ENCODE data around the gene B3GAT1. TPM values are rescaled to one million over a fixed set of nuclear protein-coding genes. Genes with fewer than 3 reads are reported as not detected.

Gene B3GAT1
- total RNA-seq, 2 experiments from 2014 or later: 0.14 to 0.22 TPM

GRCh38 chr11:134425413-134425812 is 13.4 kb upstream of the B3GAT1 start:
- intact Hi-C loops (cut with DNase I, micrococcal nuclease): no loop called here
- POLR2A ChIA-PET: no interaction called here
- no peak for ATAC-seq (ENCODE audit: poor library complexity)

GRCh38 chr11:134423106-134423505 is 11.1 kb upstream of the B3GAT1 start:
- no peaks in the 10 kb centered on the region for H3K4me1 Mint-ChIP-seq (ENCODE audit: low read depth)
- H3K9me3 Mint-ChIP-seq: no peaks in the 10 kb centered on the region
- H3K27me3 Mint-ChIP-seq: peaks cover 14% of the 10 kb centered on the region
- no peaks in the 10 kb centered on the region for H3K27me3 ChIP-seq (ENCODE audit: control insufficient read depth in 1 of 2, insufficient read depth in 2 of 2, low read length in 2 of 2)
- H3K4me1 ChIP-seq (ENCODE audit: insufficient read depth, low read length): no peaks in the 10 kb centered on the region
- DNase-seq: no peak
- ChIA-PET POLR2A (no interaction called here), CTCF (no interaction called here)
- H3K9me3 ChIP-seq (ENCODE audit: control insufficient read depth in 1 of 2, insufficient read depth in 1 of 2, low read length in 2 of 2): peaks cover 0 to 9% of the 10 kb centered on the region in 2 experiments
- no peak for ATAC-seq (ENCODE audit: poor library complexity)
- H3K4me3 ChIP-seq (ENCODE audit: low read length): no peak overlapping the region
- no peak for TF ChIP-seq CTCF (IDR thresholded peaks at IDR 0.05)
- H3K27ac Mint-ChIP-seq: no peak overlapping the region
- intact Hi-C loops (cut with DNase I, micrococcal nuclease): no loop called here
- no peak overlapping the region for H3K27ac ChIP-seq (ENCODE audit: low read depth in 1 of 2, low read length in 2 of 2)
- H3K36me3 Mint-ChIP-seq (ENCODE audit: low read depth): no peaks in the 10 kb centered on the region
- H3K4me3 Mint-ChIP-seq: no peak overlapping the region
- H3K36me3 ChIP-seq (ENCODE audit: insufficient read depth, low read length): no peaks in the 10 kb centered on the region

More at GRCh38 chr11:134425413-134425812, 13.4 kb upstream of the B3GAT1 start:
- H3K4me1 ChIP-seq (ENCODE audit: insufficient read depth, low read length): no peaks in the 10 kb centered on the region
- H3K4me3 ChIP-seq (ENCODE audit: low read length): no peak overlapping the region
- Mint-ChIP-seq H3K9me3 (no peaks in the 10 kb centered on the region), H3K4me3 (no peak overlapping the region), H3K27me3 (peaks cover 30% of the 10 kb centered on the region), H3K4me1 (ENCODE audit: low read depth) (no peaks in the 10 kb centered on the region), H3K27ac (no peak overlapping the region), H3K36me3 (ENCODE audit: low read depth) (no peaks in the 10 kb centered on the region)
- CTCF ChIA-PET: no interaction called here
- H3K36me3 ChIP-seq (ENCODE audit: insufficient read depth, low read length): no peaks in the 10 kb centered on the region
- TF ChIP-seq CTCF (IDR thresholded peaks at IDR 0.05): no peak
- H3K27ac ChIP-seq (ENCODE audit: low read depth in 1 of 2, low read length in 2 of 2): no peak overlapping the region
- H3K27me3 ChIP-seq (ENCODE audit: control insufficient read depth in 1 of 2, insufficient read depth in 2 of 2, low read length in 2 of 2): peaks cover 0 to 9% of the 10 kb centered on the region in 2 experiments
- DNase-seq: no peak
- H3K9me3 ChIP-seq (ENCODE audit: control insufficient read depth in 1 of 2, insufficient read depth in 1 of 2, low read length in 2 of 2): peaks cover 0 to 9% of the 10 kb centered on the region in 2 experiments

GRCh38 chr11:134417871-134418840 is 6.1 kb upstream of the B3GAT1 start:
- intact Hi-C loops (cut with DNase I, micrococcal nuclease): no loop called here
- H3K9me3 Mint-ChIP-seq: no peaks in the 10 kb centered on the region
- no peak overlapping the region for H3K4me3 Mint-ChIP-seq
- Histone ChIP-seq H3K36me3 (ENCODE audit: insufficient read depth, low read length) (no peaks in the 10 kb centered on the region), H3K4me3 (ENCODE audit: low read length) (no peak overlapping the region), H3K27me3 (ENCODE audit: control insufficient read depth in 1 of 2, insufficient read depth in 2 of 2, low read length in 2 of 2) (peaks cover 9 to 26% of the 10 kb centered on the region in 2 experiments), H3K9me3 (ENCODE audit: control insufficient read depth in 1 of 2, insufficient read depth in 1 of 2, low read length in 2 of 2) (no peaks in the 10 kb centered on the region), H3K27ac (ENCODE audit: low read depth in 1 of 2, low read length in 2 of 2) (no peak overlapping the region), H3K4me1 (ENCODE audit: insufficient read depth, low read length) (peaks cover 2% of the 10 kb centered on the region)
- peaks cover 36% of the 10 kb centered on the region for H3K27me3 Mint-ChIP-seq
- H3K36me3 Mint-ChIP-seq (ENCODE audit: low read depth): no peaks in the 10 kb centered on the region
- peaks cover 7% of the 10 kb centered on the region for H3K4me1 Mint-ChIP-seq (ENCODE audit: low read depth)
- TF ChIP-seq CTCF (IDR thresholded peaks at IDR 0.05): no peak
- no peak for DNase-seq
- H3K27ac Mint-ChIP-seq: no peak overlapping the region
- ChIA-PET POLR2A (no interaction called here), CTCF (no interaction called here)
- no peak for ATAC-seq (ENCODE audit: poor library complexity)
